Activated CD8-positive, alpha-beta T cell treated with anti-CD3 and anti-CD28 coated beads, Interleukin-2, amount 10 ng/mL, durations not matched to agents 7 days and 5 days (primary cell): Measurements from ENCODE around the gene CDCA4. TPM values are rescaled to one million over a fixed set of nuclear protein-coding genes. Genes with fewer than 3 reads are reported as not detected.
A peak's percentile ranks its signal among the peaks of the same experiment; 100 is the strongest.
"Not testable (repeated sequence)": the region's sequence is repeated elsewhere in the genome, so short reads cannot be mapped to it uniquely, and the experiment has no call there.

Source experiments
- ATAC-seq: fragments of 150-1000 bp; cut with Tn5 transposase; one replicate; pipeline ENCODE4 v1.10.0; 2021; ENCODE audit warnings: moderate library complexity
- CTCF ChIA-PET: fragments of 350-600 bp; sonication (Branson Sonifier 250); formaldehyde crosslinking; loops from one replicate; lab custom pipeline; 2021; ENCODE audit warnings: antibody characterized with exemption; lab: Charles Lee
- POLR2A ChIA-PET: fragments of 350-600 bp; sonication (Branson Sonifier 250); formaldehyde crosslinking; loops from one replicate; lab custom pipeline; 2021; ENCODE audit warnings: antibody characterized with exemption; lab: Charles Lee
- DNase-seq: peaks from one replicate; pipeline ENCODE4 v3.0.0-alpha.2; 2020
- H3K27ac Mint-ChIP-seq: one replicate; pipeline ENCODE4 v1.8.0; 2021; ENCODE audit warnings: mild to moderate bottlenecking, mixed read lengths
- H3K27me3 Mint-ChIP-seq: one replicate; pipeline ENCODE4 v1.8.0; 2021; ENCODE audit warnings: low read depth, mixed read lengths
- H3K36me3 Mint-ChIP-seq: one replicate; pipeline ENCODE4 v1.8.0; 2021; ENCODE audit warnings: low read depth, mixed read lengths
- H3K4me1 Mint-ChIP-seq: one replicate; pipeline ENCODE4 v1.8.0; 2021; ENCODE audit warnings: low read depth, mixed read lengths
- H3K4me3 Mint-ChIP-seq: one replicate; pipeline ENCODE4 v1.8.0; 2021; ENCODE audit warnings: mild to moderate bottlenecking, mixed read lengths
- H3K9me3 Mint-ChIP-seq: one replicate; pipeline ENCODE4 v1.8.0; 2022; ENCODE audit warnings: mixed read lengths; ENCODE audit not compliant: insufficient read depth
- total RNA-seq, 2 experiments: library from RNA; stranded (reverse); gene quantifications; one replicate each; pipeline ENCODE4 v1.2.3, GENCODE V29; 2021

CDCA4 gene
- total RNA-seq, 2 experiments from 2014 or later, result 59.9 to 62.3 TPM

GRCh38 chr14:105032451-105032901, 11.6 kb upstream of the CDCA4 start:
- Mint-ChIP-seq H3K4me3 (peak overlapping the region; percentile 75), H3K4me1 (peaks cover 15% of the 10 kb centered on the region)
- H3K36me3 Mint-ChIP-seq, H3K27ac Mint-ChIP-seq, ATAC-seq, H3K9me3 Mint-ChIP-seq, H3K27me3 Mint-ChIP-seq, DNase-seq: not testable (repeated sequence)
- ChIA-PET POLR2A (interaction anchor here (1.7 kb wide), 1 partner anchor 12 kb away, joined by 7 read pairs; the partner anchor contains the start of gene CDCA4), CTCF (interaction anchor here (1.4 to 4.6 kb wide), 3 partner anchors 13 to 58 kb away, joined by 3 to 32 read pairs (median 3); no protein-coding TSS in a partner anchor)

GRCh38 chr14:105030836-105031396, 10.0 kb upstream of the CDCA4 start:
- DNase-seq (no peak), ATAC-seq (no peak)
- Mint-ChIP-seq H3K4me3 (no peak overlapping the region), H3K4me1 (peaks cover 24% of the 10 kb centered on the region), H3K9me3 (no peaks in the 10 kb centered on the region), H3K27ac (no peak overlapping the region), H3K36me3 (peaks cover 4% of the 10 kb centered on the region), H3K27me3 (peaks cover 5% of the 10 kb centered on the region)
- POLR2A ChIA-PET, result interaction anchor here (1.1 kb wide), 1 partner anchor 10 kb away, joined by 4 read pairs; the partner anchor contains the start of gene CDCA4
- CTCF ChIA-PET, result interaction anchor here (1.2 to 4.6 kb wide), 3 partner anchors 10 to 59 kb away, joined by 3 to 32 read pairs (median 5); partner anchors contain the start of gene CDCA4

- POLR2A ChIA-PET, result no interaction called here
- peaks cover 29% of the 10 kb centered on the region for H3K4me1 Mint-ChIP-seq
- no peak for DNase-seq
- no peak overlapping the region for H3K27ac Mint-ChIP-seq
- no peak for ATAC-seq
- H3K36me3 Mint-ChIP-seq, result peaks cover 4% of the 10 kb centered on the region
- H3K27me3 Mint-ChIP-seq, result peaks cover 5% of the 10 kb centered on the region
- CTCF ChIA-PET, result interaction anchor here (4.6 kb wide), 1 partner anchor 16 kb away, joined by 32 read pairs; no protein-coding TSS in a partner anchor
- no peak overlapping the region for H3K4me3 Mint-ChIP-seq
- H3K9me3 Mint-ChIP-seq, result no peaks in the 10 kb centered on the region
Observed at GRCh38 chr14:105030194-105030593, 9.3 kb upstream of the CDCA4 start.

- ATAC-seq (no peak), DNase-seq (no peak)
- H3K36me3 Mint-ChIP-seq, result peaks cover 4% of the 10 kb centered on the region
- H3K4me3 Mint-ChIP-seq, result no peak overlapping the region
- H3K27ac Mint-ChIP-seq, result no peak overlapping the region
- no peaks in the 10 kb centered on the region for H3K9me3 Mint-ChIP-seq
- ChIA-PET POLR2A (interaction anchor here (1.5 kb wide), 1 partner anchor 14 kb away, joined by 4 read pairs; no protein-coding TSS in a partner anchor), CTCF (interaction anchor here (0.7 kb wide), 1 partner anchor 61 kb away, joined by 3 read pairs; no protein-coding TSS in a partner anchor)
- peaks cover 34% of the 10 kb centered on the region for H3K4me1 Mint-ChIP-seq
- H3K27me3 Mint-ChIP-seq, result peaks cover 5% of the 10 kb centered on the region
Observed at GRCh38 chr14:105029402-105029801, 8.5 kb upstream of the CDCA4 start.

GRCh38 chr14:105028251-105028927, 7.5 kb upstream of the CDCA4 start:
- H3K4me3 Mint-ChIP-seq, result no peak overlapping the region
- no peak overlapping the region for H3K27ac Mint-ChIP-seq
- CTCF ChIA-PET, result interaction anchor here (1.6 to 4.4 kb wide), 2 partner anchors 8 to 16 kb away, joined by 3 to 38 read pairs; no protein-coding TSS in a partner anchor
- no peak for ATAC-seq
- no peaks in the 10 kb centered on the region for H3K9me3 Mint-ChIP-seq
- peaks cover 37% of the 10 kb centered on the region for H3K4me1 Mint-ChIP-seq
- H3K36me3 Mint-ChIP-seq, result peaks cover 6% of the 10 kb centered on the region
- no peak for DNase-seq
- H3K27me3 Mint-ChIP-seq, result no peaks in the 10 kb centered on the region
- POLR2A ChIA-PET, result interaction anchor here (1.5 kb wide), 1 partner anchor 15 kb away, joined by 4 read pairs; no protein-coding TSS in a partner anchor

GRCh38 chr14:105027718-105028117, 6.8 kb upstream of the CDCA4 start:
- H3K9me3 Mint-ChIP-seq, ATAC-seq, H3K27ac Mint-ChIP-seq, H3K4me3 Mint-ChIP-seq, DNase-seq, POLR2A ChIA-PET, H3K36me3 Mint-ChIP-seq, H3K27me3 Mint-ChIP-seq: not testable (repeated sequence)
- CTCF ChIA-PET, result interaction anchor here (0.9 to 4.4 kb wide), 3 partner anchors 8 to 17 kb away, joined by 3 to 38 read pairs (median 3); no protein-coding TSS in a partner anchor
- peaks cover 33% of the 10 kb centered on the region for H3K4me1 Mint-ChIP-seq

GRCh38 chr14:105026802-105027563, 6.1 kb upstream of the CDCA4 start:
- POLR2A ChIA-PET, result no interaction called here
- H3K4me1 Mint-ChIP-seq, result peaks cover 36% of the 10 kb centered on the region
- H3K9me3 Mint-ChIP-seq, result no peaks in the 10 kb centered on the region
- no peaks in the 10 kb centered on the region for H3K27me3 Mint-ChIP-seq
- DNase-seq (no peak), ATAC-seq (no peak)
- H3K36me3 Mint-ChIP-seq, result peaks cover 6% of the 10 kb centered on the region
- CTCF ChIA-PET, result interaction anchor here (0.9 to 4.4 kb wide), 3 partner anchors 8 to 18 kb away, joined by 3 to 38 read pairs (median 3); no protein-coding TSS in a partner anchor
- peak overlapping the region; percentile 73 for H3K27ac Mint-ChIP-seq
- H3K4me3 Mint-ChIP-seq, result no peak overlapping the region

GRCh38 chr14:105026033-105026785, 5.3 kb upstream of the CDCA4 start:
- no peak for ATAC-seq
- ChIA-PET CTCF (interaction anchor here (0.9 to 4.4 kb wide), 4 partner anchors 9 to 60 kb away, joined by 3 to 38 read pairs (median 3); no protein-coding TSS in a partner anchor), POLR2A (no interaction called here)
- Mint-ChIP-seq H3K4me3 (no peak overlapping the region), H3K4me1 (peaks cover 40% of the 10 kb centered on the region), H3K36me3 (peaks cover 6% of the 10 kb centered on the region), H3K27ac (peak overlapping the region; percentile 66), H3K27me3 (no peaks in the 10 kb centered on the region), H3K9me3 (no peaks in the 10 kb centered on the region)
- no peak for DNase-seq

- Mint-ChIP-seq H3K27ac (peak overlapping the region; percentile 83), H3K27me3 (no peaks in the 10 kb centered on the region), H3K4me1 (peaks cover 40% of the 10 kb centered on the region), H3K9me3 (no peaks in the 10 kb centered on the region), H3K36me3 (peaks cover 6% of the 10 kb centered on the region), H3K4me3 (no peak overlapping the region)
- POLR2A ChIA-PET, result interaction anchor here (0.6 kb wide), 1 partner anchor 40 kb away, joined by 3 read pairs; the partner anchor contains the start of gene GPR132
- ATAC-seq, result no peak
- CTCF ChIA-PET, result interaction anchor here (1.0 to 4.4 kb wide), 3 partner anchors 10 to 19 kb away, joined by 3 to 38 read pairs (median 3); no protein-coding TSS in a partner anchor
- DNase-seq, result no peak
Observed at GRCh38 chr14:105025429-105025828, 4.5 kb upstream of the CDCA4 start.

GRCh38 chr14:105023791-105024480, 3.1 kb upstream of the CDCA4 start:
- no peak overlapping the region for H3K27ac Mint-ChIP-seq
- H3K9me3 Mint-ChIP-seq, result no peaks in the 10 kb centered on the region

More at GRCh38 chr14:105023791-105024480, 3.1 kb upstream of the CDCA4 start:
- H3K27me3 Mint-ChIP-seq, result no peaks in the 10 kb centered on the region
- H3K4me3 Mint-ChIP-seq, result no peak overlapping the region
- H3K4me1 Mint-ChIP-seq, result peaks cover 49% of the 10 kb centered on the region
- H3K36me3 Mint-ChIP-seq, result peaks cover 20% of the 10 kb centered on the region
- CTCF ChIA-PET, result no interaction called here
- ATAC-seq (no peak), DNase-seq (no peak)
- POLR2A ChIA-PET, result interaction anchor here (1.1 kb wide), 1 partner anchor 277 kb away, joined by 7 read pairs; no protein-coding TSS in a partner anchor
